DND-41 (cell line): ENCODE results near the gene MYADML2.

Source experiments
- ATAC-seq: fragments of 200-7000 bp; cut with Tn5 transposase; 3 replicates; pipeline ENCODE4 v1.9.1; 2021; ENCODE audit warnings: low read depth; ENCODE audit not compliant: insufficient read depth
- DNase-seq: peaks from one replicate; pipeline ENCODE4 v3.0.0-alpha.2; 2020
- H2AFZ ChIP-seq: 2 replicates; pipeline ENCODE4 v1.6.0; 2012; ENCODE audit warnings: low read depth, low read length
- H3K27ac ChIP-seq: 2 replicates; pipeline ENCODE4 v1.5.1; 2012; ENCODE audit warnings: low read length, inconsistent platforms
- H3K27me3 ChIP-seq: fragments of 200-600 bp; sonication (generic); 2 replicates; pipeline ENCODE4 v1.6.0; 2012; ENCODE audit warnings: low read length, mild to moderate bottlenecking, inconsistent platforms; ENCODE audit not compliant: insufficient read depth, poor library complexity
- H3K36me3 ChIP-seq: 2 replicates; pipeline ENCODE4 v1.5.1; 2012; ENCODE audit warnings: low read length, inconsistent platforms; ENCODE audit not compliant: insufficient read depth
- H3K4me1 ChIP-seq: 2 replicates; pipeline ENCODE4 v1.5.1; 2012; ENCODE audit warnings: mild to moderate bottlenecking, low read length; ENCODE audit not compliant: insufficient read depth
- H3K4me2 ChIP-seq: 2 replicates; pipeline ENCODE4 v1.6.0; 2012; ENCODE audit warnings: mild to moderate bottlenecking, moderate library complexity, low read length, inconsistent platforms; ENCODE audit not compliant: insufficient read depth
- H3K4me3 ChIP-seq, 2 experiments: fragments of 200-600 bp in 1 of 2; shearing (Covaris generic) in 1 of 2; 2 replicates each; pipeline ENCODE4 v1.5.1; 2012 to 2016; ENCODE audit warnings: inconsistent platforms in 2 of 2, low read length in 2 of 2, mild to moderate bottlenecking in 2 of 2, low read depth in 1 of 2, moderate library complexity in 1 of 2
- H3K79me2 ChIP-seq: 2 replicates; pipeline ENCODE4 v1.6.0; 2012; ENCODE audit warnings: low read length, inconsistent platforms; ENCODE audit not compliant: insufficient read depth
- H3K9ac ChIP-seq: 2 replicates; pipeline ENCODE4 v1.6.0; 2012; ENCODE audit warnings: low read depth, mild to moderate bottlenecking, inconsistent platforms, low read length, moderate library complexity
- H3K9me3 ChIP-seq: 2 replicates; pipeline ENCODE4 v1.5.1; 2012; ENCODE audit warnings: low read length, moderate library complexity, mild to moderate bottlenecking, inconsistent platforms; ENCODE audit not compliant: insufficient read depth, severe bottlenecking
- H4K20me1 ChIP-seq: 2 replicates; pipeline ENCODE4 v1.6.0; 2012; ENCODE audit warnings: low read length; ENCODE audit not compliant: insufficient read depth
- CTCF ChIP-seq: IDR thresholded peaks from 2 replicates; pipeline ENCODE4 v1.5.1; 2012; ENCODE audit warnings: borderline replicate concordance, low read length, moderate library complexity, mild to moderate bottlenecking; ENCODE audit not compliant: poor library complexity, severe bottlenecking; ENCODE audit errors: extremely low read depth
- EZH2 ChIP-seq: IDR thresholded peaks from 3 replicates; pipeline ENCODE4 v1.6.1; 2012; ENCODE audit warnings: borderline replicate concordance, low read depth, mild to moderate bottlenecking, moderate library complexity, low read length, inconsistent platforms; ENCODE audit not compliant: severe bottlenecking

The MYADML2 gene

GRCh38 chr17:81961087-81961511 lies 14.1 kb upstream of the MYADML2 start, which contains the start of gene NOTUM:
TSS of gene NOTUM (minus strand) at chr17:81961187. CDS start at chr17:81960909, 278 bp downstream.
- Histone ChIP-seq H3K4me1 (peaks cover 6% of the 10 kb centered on the region), H3K27me3 (peaks cover 20% of the 10 kb centered on the region), H3K27ac (no peak within 1 kb of the TSS), H3K9me3 (no peaks in the 10 kb centered on the region), H3K79me2 (no peaks in the 10 kb centered on the region), H2AFZ (no peak within 1 kb of the TSS), H3K4me2 (no peak within 1 kb of the TSS), H3K4me3 (no peak within 1 kb of the TSS), H3K36me3 (no peaks in the 10 kb centered on the region), H4K20me1 (no peaks in the 10 kb centered on the region), H3K9ac (no peak within 1 kb of the TSS)
- peak; percentile 50; the same call in 2 of the 3 replicates for ATAC-seq
- DNase-seq: peak; percentile 45
- TF ChIP-seq CTCF (peak; percentile 30), EZH2 (no peak)

GRCh38 chr17:81960130-81960958 lies 13.3 kb upstream of the MYADML2 start:
- H3K36me3 ChIP-seq: no peaks in the 10 kb centered on the region
- no peaks in the 10 kb centered on the region for H3K79me2 ChIP-seq
- no peaks in the 10 kb centered on the region for H3K9me3 ChIP-seq
- no peaks in the 10 kb centered on the region for H4K20me1 ChIP-seq
- no peak overlapping the region for H2AFZ ChIP-seq
- H3K9ac ChIP-seq: no peak overlapping the region
- no peak overlapping the region for H3K27ac ChIP-seq
- H3K27me3 ChIP-seq: peaks cover 20% of the 10 kb centered on the region
- TF ChIP-seq EZH2: no peak
- TF ChIP-seq CTCF: no peak
- H3K4me2 ChIP-seq: no peak overlapping the region
- ATAC-seq (no peak), DNase-seq (no peak)
- H3K4me1 ChIP-seq: peaks cover 6% of the 10 kb centered on the region
- no peak overlapping the region for H3K4me3 ChIP-seq

GRCh38 chr17:81959362-81960129 lies 12.5 kb upstream of the MYADML2 start:
- DNase-seq (peak; percentile 57), ATAC-seq (peak; percentile 87)
- TF ChIP-seq CTCF (peak; percentile 77), EZH2 (no peak)
- no peak overlapping the region for H3K4me3 ChIP-seq
- H4K20me1 ChIP-seq: no peaks in the 10 kb centered on the region
- H3K79me2 ChIP-seq: no peaks in the 10 kb centered on the region
- peak overlapping the region; percentile 12; the same call in 1 of the 2 replicates for H3K4me2 ChIP-seq
- H3K36me3 ChIP-seq: no peaks in the 10 kb centered on the region
- no peak overlapping the region for H3K27ac ChIP-seq
- no peak overlapping the region for H3K9ac ChIP-seq
- no peak overlapping the region for H2AFZ ChIP-seq
- H3K27me3 ChIP-seq: peaks cover 20% of the 10 kb centered on the region
- no peaks in the 10 kb centered on the region for H3K9me3 ChIP-seq
- peaks cover 6% of the 10 kb centered on the region for H3K4me1 ChIP-seq
